H1 (cell line): ENCODE measurements around the gene AP1G2. TPM values are rescaled to one million over a fixed set of nuclear protein-coding genes. Genes with fewer than 3 reads are reported as not detected.
A peak's percentile ranks its signal among the peaks of the same experiment; 100 is the strongest.

Experiments used
- CTCF ChIA-PET: fragments of 300-600 bp; sonication (Branson Sonifier 250); formaldehyde crosslinking; loops from one replicate; lab custom pipeline; 2021; ENCODE audit not compliant: partially characterized antibody; lab: Charles Lee
- POLR2A ChIA-PET: fragments of 300-600 bp; sonication (Branson Sonifier 250); formaldehyde crosslinking; loops from one replicate; lab custom pipeline; 2021; ENCODE audit warnings: inconsistent platforms; ENCODE audit not compliant: partially characterized antibody; lab: Charles Lee
- DNase-seq, 2 experiments: peaks; one replicate each; pipeline versions ENCODE4 v3.0.0 to v3.0.0-alpha.2; 2010 to 2022; ENCODE audit warnings: low spot score in 2 of 2, low read depth in 1 of 2, mixed read lengths in 1 of 2
- FAIRE-seq: peaks from 2 replicates; lab custom pipeline; 2011; peaks lifted over from hg19 to GRCh38; lab: Jason Lieb, UNC
- H2AFZ ChIP-seq: 2 replicates; pipeline ENCODE4 v1.8.1; 2012; ENCODE audit warnings: low read length, inconsistent platforms
- H2AK5ac ChIP-seq: 2 replicates; pipeline ENCODE4 v1.6.1; 2013; ENCODE audit warnings: low read depth, low read length
- H2BK120ac ChIP-seq: replicated peaks from 2 replicates; pipeline ENCODE3; 2013; ENCODE audit warnings: low read depth, low read length, inconsistent platforms
- H2BK12ac ChIP-seq: 2 replicates; pipeline ENCODE4 v1.6.1; 2013; ENCODE audit warnings: low read depth, low read length
- H2BK15ac ChIP-seq: 2 replicates; pipeline ENCODE4 v1.6.1; 2013; ENCODE audit warnings: low read length
- H2BK20ac ChIP-seq: 2 replicates; pipeline ENCODE4 v1.6.1; 2013; ENCODE audit warnings: low read length
- H2BK5ac ChIP-seq: 2 replicates; pipeline ENCODE4 v1.6.1; 2013; ENCODE audit warnings: low read depth, low read length
- H3K14ac ChIP-seq: 2 replicates; pipeline ENCODE4 v1.6.1; 2013; ENCODE audit warnings: inconsistent platforms; ENCODE audit not compliant: insufficient read length
- H3K18ac ChIP-seq: 2 replicates; pipeline ENCODE4 v1.6.1; 2013; ENCODE audit warnings: low read length; ENCODE audit errors: extremely low read depth
- H3K23ac ChIP-seq: 2 replicates; pipeline ENCODE4 v1.6.1; 2013; ENCODE audit warnings: inconsistent platforms; ENCODE audit not compliant: insufficient read length
- H3K23me2 ChIP-seq: 2 replicates; pipeline ENCODE4 v1.6.1; 2013; ENCODE audit warnings: low read depth, low read length
- H3K27ac ChIP-seq: 2 replicates; pipeline ENCODE4 v1.6.1; 2011; ENCODE audit warnings: low read depth, low read length, inconsistent platforms
- H3K27me3 ChIP-seq, 4 experiments: replicated peaks in 1 of 4; 1 replicate in 1 of 4; 2 replicates in 3 of 4; pipeline versions ENCODE4 v1.6.1 to v1.8.1; 2011 to 2013; ENCODE audit warnings: low read length in 3 of 4, mild to moderate bottlenecking in 3 of 4, inconsistent platforms in 2 of 4, mixed read lengths in 2 of 4, moderate library complexity in 1 of 4; ENCODE audit not compliant: control insufficient read depth in 3 of 4, insufficient read depth in 3 of 4; ENCODE audit errors: extremely low read depth in 1 of 4
- H3K36me3 ChIP-seq, 4 experiments: 2 replicates each; pipeline versions ENCODE4 v1.6.1 to v1.8.1; 2011 to 2013; ENCODE audit warnings: mild to moderate bottlenecking in 4 of 4, low read length in 3 of 4, moderate library complexity in 2 of 4, control low read depth in 1 of 4, inconsistent platforms in 1 of 4; ENCODE audit not compliant: insufficient read depth in 4 of 4, control insufficient read depth in 2 of 4
- H3K4ac ChIP-seq: replicated peaks from 2 replicates; pipeline ENCODE3; 2013; ENCODE audit warnings: low read length, low read depth, mixed read lengths, inconsistent platforms; ENCODE audit not compliant: insufficient read length
- H3K4me1 ChIP-seq, 4 experiments: replicated peaks in 1 of 4; 1 replicate in 1 of 4; 2 replicates in 3 of 4; pipeline versions ENCODE4 v1.6.1 to v1.8.1; 2011 to 2013; ENCODE audit warnings: low read length in 3 of 4, inconsistent platforms in 2 of 4, mixed read lengths in 1 of 4; ENCODE audit not compliant: insufficient read depth in 4 of 4, control insufficient read depth in 3 of 4
- H3K4me2 ChIP-seq, 2 experiments: 2 replicates each; pipeline versions ENCODE4 v1.6.1 to v1.8.1; 2011 to 2013; ENCODE audit warnings: low read depth in 2 of 2, low read length in 2 of 2, control low read depth in 1 of 2, inconsistent platforms in 1 of 2, mild to moderate bottlenecking in 1 of 2; ENCODE audit not compliant: insufficient read depth in 1 of 2
- H3K4me3 ChIP-seq, 4 experiments: fragments of 200-600, 300-600 bp in 1 of 4; sonication (generic), shearing (Covaris generic), sonication (Bioruptor Twin) in 1 of 4; 2 replicates each; pipeline versions ENCODE4 v1.5.1 to v1.8.1; 2011 to 2016; ENCODE audit warnings: low read length in 4 of 4, low read depth in 3 of 4, control low read depth in 2 of 4, inconsistent platforms in 2 of 4, mild to moderate bottlenecking in 2 of 4, mixed read lengths in 1 of 4, moderate library complexity in 1 of 4; ENCODE audit not compliant: insufficient read depth in 2 of 4; ENCODE audit errors: extremely low read depth in 1 of 4
- H3K56ac ChIP-seq: replicated peaks from 2 replicates; pipeline ENCODE3; 2013; ENCODE audit warnings: low read depth, mild to moderate bottlenecking, mixed read lengths, low read length, inconsistent platforms; ENCODE audit not compliant: insufficient read length
- H3K79me1 ChIP-seq: 2 replicates; pipeline ENCODE4 v1.6.1; 2013; ENCODE audit warnings: low read depth, low read length, control low read depth
- H3K79me2 ChIP-seq, 2 experiments: 2 replicates each; pipeline versions ENCODE4 v1.6.1 to v1.8.1; 2012 to 2013; ENCODE audit warnings: low read length in 2 of 2, mild to moderate bottlenecking in 2 of 2, inconsistent platforms in 1 of 2; ENCODE audit not compliant: insufficient read depth in 2 of 2, control insufficient read depth in 1 of 2
- H3K9ac ChIP-seq, 4 experiments: replicated peaks in 1 of 4; 1 replicate in 1 of 4; 2 replicates in 3 of 4; pipeline versions ENCODE4 v1.6.1 to v1.8.1; 2011 to 2013; ENCODE audit warnings: low read depth in 3 of 4, low read length in 3 of 4, control low read depth in 2 of 4, mild to moderate bottlenecking in 2 of 4, moderate library complexity in 2 of 4, inconsistent platforms in 1 of 4; ENCODE audit errors: extremely low read depth in 1 of 4
- H3K9me3 ChIP-seq, 2 experiments: 2 replicates each; pipeline versions ENCODE4 v1.6.1 to v1.8.1; 2012 to 2013; ENCODE audit warnings: mild to moderate bottlenecking in 2 of 2, moderate library complexity in 2 of 2, control low read depth in 1 of 2, inconsistent platforms in 1 of 2, low read depth in 1 of 2, low read length in 1 of 2, mixed read lengths in 1 of 2; ENCODE audit not compliant: insufficient read depth in 2 of 2
- H4K20me1 ChIP-seq, 2 experiments: replicated peaks in 1 of 2; 2 replicates each; pipeline versions ENCODE3 to v1.8.1; 2011 to 2013; ENCODE audit warnings: inconsistent platforms in 2 of 2, low read length in 2 of 2, mild to moderate bottlenecking in 1 of 2; ENCODE audit not compliant: insufficient read depth in 2 of 2, control insufficient read depth in 1 of 2
- H4K5ac ChIP-seq: 2 replicates; pipeline ENCODE4 v1.6.1; 2013; ENCODE audit warnings: low read length, low read depth, mixed read lengths, inconsistent platforms; ENCODE audit not compliant: insufficient read length
- H4K8ac ChIP-seq: 2 replicates; pipeline ENCODE4 v1.8.0; 2013; ENCODE audit warnings: mild to moderate bottlenecking, moderate library complexity, low read length, inconsistent platforms; ENCODE audit not compliant: insufficient read depth; ENCODE audit errors: extremely low read depth
- H4K91ac ChIP-seq: replicated peaks from 2 replicates; pipeline ENCODE3; 2013; ENCODE audit warnings: low read length, mixed read lengths, inconsistent platforms; ENCODE audit not compliant: insufficient read length
- CHD1 ChIP-seq: IDR thresholded peaks from 2 replicates; pipeline ENCODE4 v1.6.1; 2012; ENCODE audit warnings: low read depth, low read length, improper control_type of control experiment
- EZH2 ChIP-seq: fragments of 200-600 bp; sonication (generic); IDR thresholded peaks from 2 replicates; pipeline ENCODE4 v1.7.1; 2012; ENCODE audit warnings: low read depth, mild to moderate bottlenecking, moderate library complexity, low read length, inconsistent platforms; ENCODE audit not compliant: severe bottlenecking
- RXRA ChIP-seq: IDR thresholded peaks from 2 replicates; pipeline ENCODE4 v1.6.1; 2011; ENCODE audit warnings: low read depth, mild to moderate bottlenecking, low read length, moderate library complexity; ENCODE audit not compliant: insufficient read depth
- WGBS, 2 experiments: shearing (Covaris generic) in 1 of 2; methylation state at CpG; one replicate each; pipeline versions ENCODE4 v1.1.6 to v1.1.7; 2013 to 2015; ENCODE audit warnings: low lambda C conversion rate in 2 of 2, mixed read lengths in 2 of 2, inconsistent platforms in 1 of 2, low coverage in 1 of 2, missing lambda C conversion rate in 1 of 2; ENCODE audit not compliant: insufficient replicate concordance in 2 of 2, insufficient coverage in 1 of 2, insufficient read length in 1 of 2; ENCODE audit errors: extremely low coverage in 1 of 2, missing lambda C conversion rate in 1 of 2; 5-methylcytosine and 5-hydroxymethylcytosine counted together
- polyA plus RNA-seq, 7 experiments: library from polyadenylated mRNA; depleted of rRNA in 3 of 7; stranded (reverse) in 5 of 7; unstranded in 2 of 7; fragments of >200 nt in 5 of 7; fragments of 200-250 nt in 2 of 7; gene quantifications; 1 replicate in 5 of 7; 2 replicates in 1 of 7; 4 replicates in 1 of 7; pipeline versions ENCODE4 v1.2.1 to v1.2.3, GENCODE V29; 2011 to 2013; ENCODE audit warnings: missing spikeins in 2 of 7, mixed read lengths in 2 of 7
- total RNA-seq: library from RNA; stranded (reverse); fragmentation: NEBNext Ultra II Directional; extraction: Animal tissue kit (Norgen Biotek cat#: 25700); gene quantifications from 2 replicates; pipeline ENCODE4 v1.2.1, GENCODE V29; 2021

The AP1G2 gene
- total and polyA plus RNA-seq, 2 of the 8 experiments (the other 6 are each of a cell fraction or from before 2014, with no cell fraction given) = 70.9 to 134 TPM

DNA sequence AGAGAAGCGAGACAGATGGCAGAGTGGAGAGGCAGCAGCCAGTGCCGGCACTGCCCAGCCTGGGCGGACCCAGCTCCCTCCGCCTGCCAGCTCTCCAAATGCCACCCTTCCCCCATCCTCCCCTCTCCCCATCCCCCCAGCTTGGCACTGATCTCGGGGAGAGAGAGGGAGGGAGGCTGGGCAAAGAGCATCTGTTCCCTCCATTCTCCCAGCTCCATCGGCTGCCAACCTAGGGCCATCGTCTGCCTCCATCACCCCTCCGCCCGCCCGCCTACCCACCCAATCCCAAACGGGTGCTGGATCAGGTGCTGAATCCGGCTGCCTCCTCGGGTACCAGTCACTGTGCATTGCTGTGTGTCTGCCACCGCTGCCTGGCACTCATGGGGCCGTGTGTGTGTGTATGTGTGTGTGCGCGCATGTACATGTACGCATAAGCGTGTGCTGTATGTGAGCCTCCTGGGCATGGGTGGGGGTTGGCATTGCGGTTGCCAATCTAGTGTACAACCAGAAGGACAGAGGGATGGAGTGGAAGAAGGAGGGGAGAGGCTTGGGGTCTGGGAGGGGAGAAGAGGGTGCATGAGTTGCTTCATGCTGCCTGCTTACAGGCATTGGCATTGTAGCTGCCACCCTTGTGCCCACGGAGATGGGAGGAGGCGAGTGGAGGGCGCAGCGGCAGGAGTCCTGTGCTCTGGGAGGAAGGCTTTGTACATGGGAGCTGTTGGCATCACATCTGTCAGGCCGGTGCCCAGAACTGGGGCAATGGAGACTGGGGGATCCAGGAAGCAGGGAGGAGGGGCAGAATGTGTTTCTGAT is 54.4 kb downstream of the AP1G2 start:
- Histone ChIP-seq H2BK5ac (0 out of 2 replicates have a peak overlapping the region, but pooled peaks have one; percentile 8), H4K91ac (no peak overlapping the region), H2AFZ (no peak overlapping the region), H3K4me2 (no peak overlapping the region), H3K27me3 (peaks cover 0 to 4% (median 0%) of the 10 kb centered on the region in 4 experiments; a peak in 1 of 7 replicates), H3K4ac (no peak overlapping the region), H3K23ac (no peak overlapping the region), H3K4me3 (no peak overlapping the region), H4K20me1 (no peaks in the 10 kb centered on the region), H2BK20ac (no peak overlapping the region), H3K79me2 (no peaks in the 10 kb centered on the region), H2AK5ac (no peak overlapping the region), H3K9ac (no peak overlapping the region), H3K4me1 (peaks cover 0 to 7% (median 4%) of the 10 kb centered on the region in 4 experiments; a peak in 4 of 7 replicates), H2BK15ac (peak overlapping the region; percentile 50; the same call in 1 of the 2 replicates), H4K5ac (no peak overlapping the region), H2BK12ac (peak overlapping the region; percentile 86; the same call in 1 of the 2 replicates), H4K8ac (no peak overlapping the region), H3K79me1 (no peaks in the 10 kb centered on the region), H3K14ac (no peak overlapping the region), H2BK120ac (no peak overlapping the region), H3K56ac (no peak overlapping the region), H3K18ac (no peak overlapping the region), H3K36me3 (no peaks in the 10 kb centered on the region), H3K27ac (no peak overlapping the region), H3K23me2 (no peaks in the 10 kb centered on the region), H3K9me3 (no peaks in the 10 kb centered on the region)
- no peak for FAIRE-seq
- CTCF ChIA-PET = interaction anchor here (0.6 to 70.5 kb wide), 6 partner anchors 10 to 318 kb away, joined by 4 to 2092 read pairs (median 8); partner anchors contain the start of genes AP1G2, NGDN, THTPA and ZFHX2
- no peak for DNase-seq
- WGBS, 2 experiments = 95% methylated on average over 17 of the region's 25 CpGs; no CpG with 5 or more reads in 1 of the 2 experiments
- POLR2A ChIA-PET = interaction anchor here (1.3 to 48.3 kb wide), 3 partner anchors 19 to 34 kb away, joined by 5 to 1523 read pairs (median 11); partner anchors contain the start of genes AP1G2, THTPA and ZFHX2
- no peak for TF ChIP-seq CHD1
- TF ChIP-seq RXRA = no peak
- no peak for TF ChIP-seq EZH2
